OCI-LY3 (cell line): ENCODE measurements around the gene AMBN.

Source experiments
- CTCF ChIP-seq: fragments of 200-600, 300-600 bp; sonication (generic); IDR thresholded peaks from 2 replicates; pipeline ENCODE4 v1.5.1; 2014; ENCODE audit warnings: antibody characterized with exemption, low read length, low read depth
- EZH2phosphoT487 ChIP-seq: fragments of 200-600 bp; shearing (Covaris generic); IDR thresholded peaks from 2 replicates; pipeline ENCODE4 v1.6.1; 2018; ENCODE audit warnings: antibody characterized with exemption, mixed run types, low read depth

GRCh38 chr4:70629469-70630090 is 37.5 kb downstream of the AMBN start:
- TF ChIP-seq CTCF, result no peak
- TF ChIP-seq EZH2phosphoT487, result no peak
